PC-9 (cell line): Measurements from ENCODE around the gene DSCAM.

Experiments
- CTCF ChIP-seq: fragments of 200-600 bp; sonication (generic); conservative IDR thresholded peaks from 2 replicates; pipeline ENCODE4 v1.6.1; 2017; ENCODE audit warnings: mixed run types, antibody characterized with exemption, mild to moderate bottlenecking, moderate library complexity
- EZH2 ChIP-seq: fragments of 200-600 bp; sonication (generic); IDR thresholded peaks from 2 replicates; pipeline ENCODE4 v1.8.0; 2017; ENCODE audit warnings: antibody characterized with exemption, low read depth

- TF ChIP-seq CTCF (no peak), EZH2 (no peak)
Measured at GRCh38 chr21:40719615-40720014, 127.3 kb downstream of the DSCAM start.
